ENCODE data around the gene KDM5D.
A peak's percentile ranks its signal among the peaks of the same experiment; 100 is the strongest.

Gene KDM5D

DNA sequence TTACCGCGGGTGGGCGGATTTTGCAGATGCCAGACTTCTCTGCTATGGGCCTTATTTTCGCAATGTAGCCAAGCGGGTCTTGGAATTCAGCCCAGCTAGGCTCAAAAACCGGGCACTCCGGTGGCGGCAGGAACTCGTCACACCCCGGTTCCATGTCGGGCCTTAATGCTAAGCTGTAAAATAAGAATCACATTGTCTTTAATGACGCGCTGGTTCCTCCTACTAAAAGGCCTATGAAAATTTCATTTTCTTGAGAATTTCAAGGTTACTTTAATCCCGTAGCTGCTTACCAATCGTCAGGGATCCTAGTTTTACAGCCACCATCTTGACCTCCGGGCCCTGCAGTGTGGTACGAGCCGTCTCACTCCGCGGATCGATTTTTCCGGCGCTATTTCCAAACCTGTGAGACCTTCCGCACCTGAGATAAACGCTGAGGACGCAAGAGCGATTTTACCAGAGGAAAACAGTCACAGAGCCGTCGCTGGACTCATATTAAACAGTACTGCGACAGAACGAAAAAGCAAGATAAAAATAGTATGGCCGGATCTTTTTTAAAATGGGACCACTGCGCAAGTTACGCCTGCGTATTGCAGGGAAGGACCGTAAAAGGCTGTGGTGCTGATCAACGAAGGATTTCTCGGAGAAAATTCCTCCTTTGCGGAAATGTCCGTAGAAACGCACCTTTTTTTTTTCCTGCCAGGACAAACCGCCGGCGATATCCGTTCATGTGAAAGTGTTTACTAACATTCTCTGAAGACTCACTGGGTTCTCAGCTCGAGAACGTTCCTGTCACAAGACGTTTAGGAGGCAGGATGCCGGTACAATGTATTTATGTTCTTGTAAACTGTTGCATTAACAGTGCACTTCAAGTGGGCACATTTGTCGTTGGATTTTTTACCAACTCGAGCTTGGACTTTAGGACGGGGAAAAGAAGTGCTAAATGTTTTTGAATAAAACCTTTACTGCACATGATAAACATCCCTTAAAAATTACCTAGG lies at the start of gene KDM5D:
Gene KDM5D, minus strand, starts transcription at position 346 of the 998 bp plus-strand sequence. Its CDS starts 192 bp downstream, at position 154.
- DNase-seq = peak; percentile 68

DNA sequence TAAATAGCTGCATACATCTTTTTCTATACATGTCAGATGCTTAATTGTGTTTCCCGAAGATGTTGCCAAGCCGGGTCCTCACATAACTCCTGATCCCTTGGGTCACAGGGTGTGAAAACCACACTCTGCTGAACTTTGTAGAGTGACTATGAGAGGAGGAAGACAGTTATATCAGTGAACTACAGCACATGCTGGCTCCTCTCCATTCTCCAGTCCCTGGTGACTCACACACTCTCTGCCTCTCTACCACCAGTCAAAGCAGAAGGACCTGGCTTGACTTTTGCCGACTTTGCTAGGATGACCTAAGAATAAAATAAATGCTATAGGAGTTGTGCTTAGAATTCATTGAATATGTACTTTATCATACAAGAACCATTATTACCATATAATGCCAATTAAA lies 23.8 kb upstream of the KDM5D start:
- no peak for DNase-seq

DNA sequence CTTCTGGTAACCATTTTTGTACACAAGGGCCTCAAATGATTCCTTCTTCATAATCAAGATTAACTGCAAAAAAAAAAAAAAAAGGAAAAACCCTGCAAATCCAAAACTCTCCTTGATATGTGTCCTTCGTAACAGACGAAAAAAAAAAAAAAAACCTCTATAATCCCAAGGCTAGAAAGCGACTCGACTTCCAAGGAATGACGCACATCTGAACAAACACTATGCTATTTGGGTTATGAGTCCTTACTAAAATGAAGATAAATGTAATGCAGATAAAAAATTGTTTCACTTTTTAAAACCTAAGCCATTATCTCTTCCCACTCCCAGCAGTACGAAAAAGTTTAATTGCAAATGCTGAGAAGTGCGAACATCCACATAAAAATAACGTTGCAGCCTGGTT lies 1.2 kb downstream of the KDM5D start:
- no peak for DNase-seq

- no peak for DNase-seq
Observed at GRCh38 chrY:19742153-19742552, 2.4 kb downstream of the KDM5D start.

GRCh38 chrY:19734425-19734824 lies 10.1 kb downstream of the KDM5D start:
- no peak for DNase-seq

DNA sequence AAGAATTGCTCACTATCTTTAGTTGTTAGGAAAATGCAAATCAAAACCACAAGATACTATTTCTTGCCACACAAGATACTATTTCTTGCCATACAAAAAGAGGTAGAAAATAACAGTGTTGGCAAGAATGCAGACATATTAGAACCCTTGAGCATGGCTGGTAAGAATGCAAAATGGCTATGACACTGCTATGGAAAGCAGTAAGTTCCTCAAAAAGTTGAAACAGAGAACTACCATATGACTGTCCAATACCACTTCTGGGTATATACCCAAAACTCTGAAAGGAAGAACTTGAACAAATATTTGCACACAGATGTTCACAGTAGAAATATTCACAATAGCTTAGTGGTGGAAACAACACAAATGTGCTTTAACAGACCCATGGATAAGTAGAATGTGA lies 26.6 kb downstream of the KDM5D start:
- no peak for DNase-seq

DNA sequence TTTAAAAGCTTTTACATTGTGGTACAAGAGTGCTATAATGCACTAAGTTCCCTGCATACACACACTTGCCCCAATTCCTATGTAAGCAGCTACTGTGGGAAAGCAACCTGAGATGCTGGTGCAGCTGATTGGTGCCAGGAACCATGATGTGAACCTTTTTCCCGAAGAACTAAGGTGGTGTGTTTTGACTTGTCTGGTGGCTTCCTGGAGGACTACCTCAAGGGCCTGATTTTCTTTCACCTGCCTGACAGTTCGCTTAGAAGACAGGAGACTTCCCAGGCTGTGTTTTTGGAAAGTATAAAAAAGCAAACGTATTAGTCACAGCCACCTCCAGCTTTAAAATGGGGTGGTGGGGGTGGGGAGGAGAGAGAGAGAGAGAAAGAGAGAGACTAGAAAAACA lies 27.4 kb downstream of the KDM5D start:
- DNase-seq = no peak

- no peak for DNase-seq
Observed at GRCh38 chrY:19715226-19715625, 29.3 kb downstream of the KDM5D start.

- DNase-seq = no peak
Observed at GRCh38 chrY:19713430-19713829, 31.1 kb downstream of the KDM5D start.

DNA sequence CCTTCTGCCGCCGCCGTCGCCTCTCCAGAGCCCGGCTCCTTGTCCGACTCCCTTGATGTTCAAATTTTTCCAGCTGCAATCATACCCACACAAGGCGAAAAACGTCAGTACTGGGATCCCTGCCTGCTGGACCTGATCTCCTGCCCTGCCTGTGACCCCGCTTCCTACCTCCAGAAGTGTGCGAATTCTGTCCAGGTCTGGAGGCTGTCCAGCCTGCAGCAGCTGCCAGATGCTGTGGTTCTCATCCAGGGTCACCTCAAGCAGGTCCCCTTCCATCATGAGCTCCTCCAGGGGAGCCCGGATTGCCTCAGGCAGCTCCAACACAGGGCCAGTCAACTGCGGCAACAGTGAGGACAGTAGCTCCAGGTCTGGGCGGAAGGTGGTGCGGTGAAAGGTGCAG lies 38.3 kb downstream of the KDM5D start:
- DNase-seq = no peak

DNA sequence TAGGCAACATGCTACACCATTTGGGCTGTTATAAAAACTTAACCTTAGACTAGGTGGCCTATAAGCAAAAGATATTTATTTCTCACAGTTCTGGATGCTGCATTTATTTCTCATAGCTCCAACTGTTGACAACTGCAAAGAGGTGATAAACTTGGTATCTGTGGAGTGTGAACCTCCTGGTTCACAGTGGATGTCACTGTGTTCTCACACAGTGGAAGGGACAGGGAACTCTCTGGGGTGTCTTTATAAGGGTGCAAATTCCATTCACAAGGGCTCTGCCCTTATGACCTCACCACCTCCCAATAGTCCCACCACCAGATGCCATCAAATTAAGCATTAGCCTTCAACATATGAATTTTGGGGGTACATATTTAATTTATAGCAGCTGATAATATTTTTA lies 46.0 kb downstream of the KDM5D start:
- no peak for DNase-seq

DNA sequence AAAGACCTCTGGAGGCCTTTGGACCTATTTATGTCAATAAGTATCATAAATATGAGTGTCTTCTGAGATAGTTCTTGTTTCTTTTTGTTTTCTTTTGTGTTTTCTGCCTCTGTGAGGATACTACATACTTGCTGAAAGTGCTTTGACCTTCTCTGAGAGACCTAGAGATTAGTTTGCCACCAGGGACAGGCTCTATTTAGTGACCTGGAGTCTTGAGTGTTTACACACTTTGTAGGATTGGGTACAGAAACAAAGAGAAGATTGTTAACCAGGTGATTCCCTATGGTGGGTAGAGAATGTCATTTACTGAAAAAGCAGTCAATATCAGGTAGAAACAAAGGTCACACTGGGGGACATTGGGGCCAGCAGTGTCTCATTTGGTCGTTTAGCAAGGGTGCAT lies 63.7 kb downstream of the KDM5D start:
- no peak for DNase-seq
